ENCODE data around the gene STX19. TPM values are rescaled to one million over a fixed set of nuclear protein-coding genes. Genes with fewer than 3 reads are reported as not detected.
"Not testable (repeated sequence)": the region's sequence is repeated elsewhere in the genome, so short reads cannot be mapped to it uniquely, and the experiment has no call there.

The STX19 gene
- total RNA-seq, 1 donor from 2014 or later, result not detected

GRCh38 chr3:93988283-93988682, 40.1 kb downstream of the STX19 start:
- intact Hi-C loops (cut with DNase I), result no loop called here
- DNase-seq (ENCODE audit: low spot score), result no peak

DNA sequence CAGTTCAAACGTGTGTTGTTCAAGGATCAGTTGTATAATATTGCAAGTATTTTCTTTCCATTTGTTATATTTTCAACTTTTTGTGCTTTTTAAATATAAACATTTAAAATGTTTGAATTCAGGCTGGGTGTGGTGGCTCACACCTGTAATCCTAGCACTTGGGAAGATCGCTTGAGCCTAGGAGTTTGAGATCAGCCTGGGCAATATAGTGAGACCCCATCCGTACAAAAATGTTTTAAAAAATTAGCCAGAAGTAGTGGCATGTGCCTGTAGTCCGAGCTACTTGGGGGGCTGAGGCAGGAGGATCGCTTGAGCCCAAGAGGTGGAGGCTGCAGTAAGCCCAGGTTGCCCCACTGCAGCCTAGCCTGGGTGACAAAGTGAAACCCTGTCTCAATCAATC, 43.8 kb downstream of the STX19 start:
- intact Hi-C loops (cut with DNase I), result no loop called here
- DNase-seq (ENCODE audit: low spot score), result no peak

GRCh38 chr3:93983408-93983807, 45.0 kb downstream of the STX19 start:
- intact Hi-C loops (cut with DNase I), result no loop called here
- DNase-seq (ENCODE audit: low spot score), result no peak

DNA sequence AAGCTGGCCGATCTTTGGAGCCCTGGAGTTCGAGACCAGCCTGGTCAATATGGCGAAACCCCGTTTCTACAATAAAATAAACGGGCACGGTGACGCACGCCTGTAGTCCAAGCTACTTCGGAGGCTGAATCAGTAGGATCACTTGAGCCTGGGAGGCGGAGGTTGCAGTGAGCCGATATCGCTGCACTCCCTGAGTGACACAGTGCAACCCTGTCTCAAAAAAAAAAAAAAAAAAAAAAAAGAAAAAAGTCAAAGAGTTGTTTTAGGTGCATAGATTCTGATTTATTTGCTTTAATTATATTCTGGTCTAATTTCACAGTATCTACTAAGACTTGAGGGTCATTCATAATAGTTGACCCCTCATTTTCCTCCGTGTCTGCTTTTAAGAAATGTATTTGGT, 46.7 kb downstream of the STX19 start:
- intact Hi-C loops (cut with DNase I), result no loop called here
- DNase-seq (ENCODE audit: low spot score), result no peak

DNA sequence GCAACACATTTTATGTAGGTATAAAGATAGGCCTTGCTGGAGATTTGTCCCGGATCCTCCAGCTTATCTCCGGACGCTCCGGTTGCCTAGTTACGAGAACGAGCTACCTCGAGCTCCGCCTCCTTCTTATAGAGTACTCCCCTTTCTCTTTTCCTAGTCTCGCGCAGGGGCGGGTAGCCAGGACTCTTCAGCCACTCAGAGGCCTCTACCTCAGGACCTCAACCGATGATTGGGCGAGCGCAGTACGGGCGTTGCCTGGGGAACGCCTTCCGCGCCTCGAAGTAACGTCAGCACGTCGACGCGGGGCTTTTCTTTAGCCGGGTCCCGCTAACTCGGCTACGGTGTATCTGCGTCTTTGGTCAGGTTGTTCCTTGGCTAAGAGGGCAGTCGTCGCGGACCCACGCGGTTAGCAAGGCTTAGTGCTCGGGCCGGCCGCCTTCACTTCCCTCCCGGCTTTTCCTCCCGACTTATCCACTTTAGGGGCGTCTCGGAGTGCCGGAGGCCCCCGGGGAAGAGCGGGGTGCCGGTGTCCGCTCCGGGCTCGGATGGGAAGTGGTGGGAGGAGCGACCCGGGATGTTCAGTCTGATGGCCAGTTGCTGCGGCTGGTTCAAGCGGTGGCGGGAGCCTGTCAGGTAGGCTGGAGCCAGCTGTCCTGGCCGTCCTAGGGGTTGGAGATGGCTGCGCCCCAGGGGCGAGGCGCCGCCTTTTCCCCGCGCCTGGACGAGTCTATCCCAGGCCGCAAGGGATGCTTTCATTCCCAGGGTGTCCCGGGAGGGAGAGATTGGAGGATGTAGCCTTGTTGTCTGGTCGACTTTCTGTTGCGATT, 48.3 kb downstream of the STX19 start, which contains the start of gene ARL13B:
Gene ARL13B, plus strand, starts transcription at position 306 of the 827 bp plus-strand sequence. Its CDS starts 269 bp downstream, at position 575.
- intact Hi-C loops (cut with DNase I), result loop anchor here (10.0 kb wide), 1 partner anchor 85 kb away; the partner anchor contains the start of genes DHFR2 and NSUN3

DNA sequence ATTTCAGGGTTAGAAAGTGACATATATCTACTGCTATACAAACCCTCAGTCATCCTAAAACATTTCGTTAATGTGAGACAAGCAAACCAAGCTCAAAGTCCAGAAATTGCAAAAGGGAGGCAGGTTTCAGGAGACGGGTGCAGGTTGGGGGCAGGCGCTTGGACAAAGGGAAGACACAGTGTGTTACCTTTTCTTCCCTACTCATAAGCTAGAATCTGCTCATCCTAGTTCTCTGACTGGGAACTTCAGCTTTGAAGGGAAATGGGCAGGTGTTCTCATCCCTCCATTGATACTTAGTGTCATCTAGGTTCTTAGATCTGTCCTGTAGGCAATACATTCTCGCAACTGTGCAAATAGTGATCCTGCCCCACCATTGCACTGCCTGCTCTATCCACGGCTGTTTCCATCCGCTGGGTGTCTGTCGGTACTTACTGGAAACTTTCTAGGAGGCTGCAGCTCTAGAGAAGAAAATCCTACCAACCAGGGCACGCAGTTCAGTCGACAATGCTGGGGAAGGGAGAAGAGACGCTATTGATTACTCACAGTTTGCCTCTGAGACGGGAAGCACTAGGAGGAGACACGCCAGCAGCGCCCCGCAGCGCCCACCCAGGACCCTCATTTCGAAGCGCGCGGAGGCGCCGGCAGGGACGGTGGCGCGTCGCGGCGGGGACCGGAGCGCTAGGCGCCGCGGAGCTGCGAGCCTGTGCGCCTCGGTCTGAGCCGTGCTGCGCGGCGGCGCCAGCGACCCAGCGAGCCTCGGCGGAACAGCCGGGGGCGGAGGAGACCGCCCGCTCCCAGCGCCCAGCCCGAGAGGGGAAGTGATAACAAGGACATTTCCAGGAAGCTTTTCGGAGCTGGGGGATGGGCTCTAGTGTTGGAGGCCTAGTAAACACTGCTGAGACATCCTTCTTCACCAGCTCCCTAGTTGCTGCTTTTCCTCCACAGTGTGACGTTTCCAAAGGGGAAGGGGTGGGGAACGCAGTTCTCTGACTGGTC, 55.0 kb downstream of the STX19 start, which contains the start of gene PROS1:
Gene PROS1, minus strand, starts transcription at position 766 of the 996 bp plus-strand sequence. Its CDS starts 147 bp downstream, at position 619.
- intact Hi-C loops (cut with DNase I), result loop anchor here (2.0 to 10.0 kb wide), 2 partner anchors 43 to 91 kb away; partner anchors contain the start of genes DHFR2 and NSUN3
- peak; percentile 92 for DNase-seq (ENCODE audit: low spot score)

More for the DNA sequence above, 48.3 kb downstream of the STX19 start, which contains the start of gene ARL13B:
- peak; percentile 99 for DNase-seq (ENCODE audit: low spot score)

DNA sequence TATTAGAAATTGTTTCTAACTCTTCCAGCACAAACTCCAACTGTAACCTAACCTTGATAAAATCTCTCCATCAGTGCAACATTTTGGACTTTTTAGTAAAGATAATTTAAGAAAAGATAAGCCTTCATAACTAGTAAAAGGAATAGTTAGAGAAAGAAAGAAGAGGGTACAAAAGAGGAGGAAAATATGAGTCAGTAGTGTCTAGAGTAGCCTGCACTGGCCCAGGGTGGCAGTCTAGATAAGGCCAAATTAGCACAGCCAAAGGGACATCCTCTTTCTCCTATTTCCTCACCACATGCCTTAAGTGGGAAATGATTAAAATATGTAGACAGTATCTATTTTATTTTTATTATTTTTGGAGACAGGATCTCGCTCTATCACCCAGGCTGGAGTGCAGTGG, 58.4 kb downstream of the STX19 start:
- intact Hi-C loops (cut with DNase I), result loop anchor here (10.0 kb wide), 1 partner anchor 95 kb away; the partner anchor contains the start of genes DHFR2 and NSUN3
- DNase-seq (ENCODE audit: low spot score), result no peak

GRCh38 chr3:93969443-93969842, 59.0 kb downstream of the STX19 start:
- DNase-seq (ENCODE audit: low spot score), result no peak
- intact Hi-C loops (cut with DNase I), result no loop called here

- intact Hi-C loops (cut with DNase I); DNase-seq (ENCODE audit: low spot score): not testable (repeated sequence)
These were observed 63.3 kb downstream of the STX19 start for GRCh38 chr3:93965106-93965505.

Other genes starting within 250 kb of the STX19 start
- gene PROS1, start 54.7 kb downstream of the STX19 start, total RNA-seq, result 275 TPM
- gene ARL13B, start 48.4 kb downstream of the STX19 start, total RNA-seq, result 9.2 TPM
- 3.4 TPM for gene DHFR2, start 34.3 kb upstream of the STX19 start, total RNA-seq
- 6.8 TPM for gene NSUN3, start 34.5 kb upstream of the STX19 start, total RNA-seq

Measured in cardiac septum (tissue), 1 donor.